Nephron progenitor cell (in vitro differentiated cells): ENCODE results near the gene ADARB2.

Source experiments
- DNase-seq: peaks from one replicate; pipeline ENCODE4 v3.0.0; 2021
- H3K27ac Mint-ChIP-seq: 2 replicates; pipeline ENCODE4 v1.8.0; 2021; ENCODE audit warnings: mild to moderate bottlenecking, moderate library complexity, mixed read lengths
- H3K27me3 Mint-ChIP-seq: 2 replicates; pipeline ENCODE4 v1.8.0; 2021; ENCODE audit warnings: mild to moderate bottlenecking, low read depth, mixed read lengths; ENCODE audit not compliant: poor library complexity
- H3K36me3 Mint-ChIP-seq: 2 replicates; pipeline ENCODE4 v1.8.0; 2021; ENCODE audit warnings: low read depth, mixed read lengths
- H3K4me1 Mint-ChIP-seq: 2 replicates; pipeline ENCODE4 v1.8.0; 2021; ENCODE audit warnings: mixed read lengths
- H3K4me3 Mint-ChIP-seq: 2 replicates; pipeline ENCODE4 v1.8.0; 2021; ENCODE audit warnings: mild to moderate bottlenecking, moderate library complexity, mixed read lengths
- H3K9me3 Mint-ChIP-seq: 2 replicates; pipeline ENCODE4 v1.8.0; 2021; ENCODE audit warnings: mild to moderate bottlenecking, moderate library complexity, mixed read lengths
- CTCF ChIP-seq: fragments of 200-600 bp; sonication (generic); IDR thresholded peaks from 2 replicates; pipeline ENCODE4 v1.5.0; 2021; ENCODE audit warnings: antibody characterized with exemption

The ADARB2 gene

GRCh38 chr10:1214071-1214675 lies 523.2 kb downstream of the ADARB2 start:
- Mint-ChIP-seq H3K4me1 (peaks cover 5% of the 10 kb centered on the region), H3K4me3 (no peak overlapping the region), H3K27me3 (no peaks in the 10 kb centered on the region), H3K27ac (no peak overlapping the region), H3K9me3 (no peaks in the 10 kb centered on the region), H3K36me3 (no peaks in the 10 kb centered on the region)
- TF ChIP-seq CTCF = no peak
- no peak for DNase-seq

- Mint-ChIP-seq H3K36me3 (no peaks in the 10 kb centered on the region), H3K9me3 (no peaks in the 10 kb centered on the region), H3K27ac (no peak overlapping the region), H3K4me1 (peaks cover 5% of the 10 kb centered on the region), H3K4me3 (no peak overlapping the region), H3K27me3 (no peaks in the 10 kb centered on the region)
- no peak for TF ChIP-seq CTCF
- DNase-seq = no peak
These were observed 523.9 kb downstream of the ADARB2 start for GRCh38 chr10:1213252-1214070.

GRCh38 chr10:1212571-1213141 lies 524.7 kb downstream of the ADARB2 start:
- H3K4me3 Mint-ChIP-seq = no peak overlapping the region
- no peaks in the 10 kb centered on the region for H3K36me3 Mint-ChIP-seq
- DNase-seq = no peak
- TF ChIP-seq CTCF = no peak
- H3K4me1 Mint-ChIP-seq = peaks cover 5% of the 10 kb centered on the region
- no peaks in the 10 kb centered on the region for H3K27me3 Mint-ChIP-seq
- H3K27ac Mint-ChIP-seq = no peak overlapping the region
- no peaks in the 10 kb centered on the region for H3K9me3 Mint-ChIP-seq

GRCh38 chr10:1211844-1212570 lies 525.3 kb downstream of the ADARB2 start:
- Mint-ChIP-seq H3K27me3 (no peaks in the 10 kb centered on the region), H3K4me3 (no peak overlapping the region), H3K36me3 (no peaks in the 10 kb centered on the region), H3K9me3 (no peaks in the 10 kb centered on the region), H3K4me1 (peaks cover 5% of the 10 kb centered on the region), H3K27ac (no peak overlapping the region)
- no peak for DNase-seq
- TF ChIP-seq CTCF = no peak

- no peak overlapping the region for H3K4me3 Mint-ChIP-seq
- DNase-seq = no peak
- TF ChIP-seq CTCF = no peak
- no peak overlapping the region for H3K27ac Mint-ChIP-seq
- no peaks in the 10 kb centered on the region for H3K36me3 Mint-ChIP-seq
- peaks cover 5% of the 10 kb centered on the region for H3K4me1 Mint-ChIP-seq
- no peaks in the 10 kb centered on the region for H3K27me3 Mint-ChIP-seq
- no peaks in the 10 kb centered on the region for H3K9me3 Mint-ChIP-seq
These were observed 526.7 kb downstream of the ADARB2 start for GRCh38 chr10:1210667-1211066.
